GM21526 (cell line): ENCODE results near the gene FBLN2.

Experiments used
- ATAC-seq: cut with Tn5 transposase; IDR thresholded peaks from one replicate; pipeline ENCODE4 v1.9.1; 2021; ENCODE audit warnings: moderate library complexity; ENCODE audit not compliant: unreplicated experiment, low FRiP score

FBLN2 gene

GRCh38 chr3:13563321-13563720 lies 14.4 kb downstream of the FBLN2 start:
- no peak for ATAC-seq

- no peak for ATAC-seq
Measured at GRCh38 chr3:13563911-13564310, 15.0 kb downstream of the FBLN2 start.

- ATAC-seq, result no peak
Measured at GRCh38 chr3:13564751-13565560, 16.0 kb downstream of the FBLN2 start.

- no peak for ATAC-seq
Measured at GRCh38 chr3:13565581-13566452, 16.9 kb downstream of the FBLN2 start.

GRCh38 chr3:13566453-13566748 lies 17.5 kb downstream of the FBLN2 start:
- no peak for ATAC-seq

GRCh38 chr3:13566769-13567310 lies 17.9 kb downstream of the FBLN2 start:
- no peak for ATAC-seq

- no peak for ATAC-seq
Measured at GRCh38 chr3:13567684-13568514, 19.0 kb downstream of the FBLN2 start.

- no peak for ATAC-seq
Measured at GRCh38 chr3:13568515-13569028, 19.6 kb downstream of the FBLN2 start.

- ATAC-seq, result no peak
Measured at GRCh38 chr3:13569201-13569600, 20.3 kb downstream of the FBLN2 start.

- no peak for ATAC-seq
Measured at GRCh38 chr3:13569641-13570390, 20.9 kb downstream of the FBLN2 start.

GRCh38 chr3:13570391-13571194 lies 21.7 kb downstream of the FBLN2 start:
- ATAC-seq, result no peak

GRCh38 chr3:13571264-13571663 lies 22.3 kb downstream of the FBLN2 start:
- ATAC-seq, result no peak

GRCh38 chr3:13571831-13572750 lies 23.2 kb downstream of the FBLN2 start:
- no peak for ATAC-seq

- ATAC-seq, result no peak
Measured at GRCh38 chr3:13572926-13573623, 24.1 kb downstream of the FBLN2 start.

GRCh38 chr3:13574083-13574797 lies 25.3 kb downstream of the FBLN2 start:
- ATAC-seq, result no peak

GRCh38 chr3:13574798-13575451 lies 26.0 kb downstream of the FBLN2 start:
- no peak for ATAC-seq
